Measurements from ENCODE around the gene MARCHF9.

Gene MARCHF9

DNA sequence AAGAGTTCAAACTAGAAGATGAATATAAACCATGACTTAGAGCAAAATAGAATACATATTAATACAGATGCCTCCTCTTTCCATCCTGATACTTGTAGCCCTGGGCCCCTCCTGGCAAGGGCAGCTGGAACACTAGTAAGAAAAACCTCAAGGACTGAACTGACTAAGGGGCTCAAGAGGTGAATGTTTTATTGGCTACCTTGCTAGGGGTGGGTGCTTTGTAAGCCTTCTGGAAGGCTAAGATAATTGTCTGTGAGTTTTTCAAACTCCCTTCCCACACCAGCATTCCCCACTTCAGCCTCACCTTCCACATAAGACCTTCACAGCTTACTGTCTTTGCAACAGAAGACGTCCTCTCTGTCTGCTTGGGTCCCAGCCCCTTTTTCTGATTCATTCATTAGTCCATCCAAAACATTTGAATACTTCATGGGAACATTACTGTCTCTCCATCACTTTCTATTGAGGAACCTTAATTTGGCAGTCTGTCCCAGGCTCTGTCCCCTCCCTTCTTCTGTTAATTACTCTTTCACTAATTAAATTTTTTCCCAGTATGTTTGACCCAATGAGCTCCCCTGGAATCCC lies 1.1 kb upstream of the MARCHF9 start:
- no peak for DNase-seq (ENCODE audit: low read depth in 3 of 3)

DNA sequence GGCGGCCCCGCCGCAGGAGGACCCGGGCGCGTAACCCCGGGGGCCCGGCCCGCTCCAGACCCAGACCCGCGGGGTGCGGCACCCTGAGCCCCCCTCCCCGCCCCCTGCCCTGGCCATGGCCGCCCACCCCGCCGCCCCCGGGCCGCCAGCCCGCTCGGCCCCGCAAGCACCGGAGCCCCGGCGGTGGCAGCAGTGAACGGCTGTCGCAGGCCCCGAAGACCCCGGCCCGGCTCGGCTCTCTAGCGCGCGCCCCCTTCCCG lies 221 bp downstream of the MARCHF9 start:
- DNase-seq (ENCODE audit: low read depth in 3 of 3), result no peak

DNA sequence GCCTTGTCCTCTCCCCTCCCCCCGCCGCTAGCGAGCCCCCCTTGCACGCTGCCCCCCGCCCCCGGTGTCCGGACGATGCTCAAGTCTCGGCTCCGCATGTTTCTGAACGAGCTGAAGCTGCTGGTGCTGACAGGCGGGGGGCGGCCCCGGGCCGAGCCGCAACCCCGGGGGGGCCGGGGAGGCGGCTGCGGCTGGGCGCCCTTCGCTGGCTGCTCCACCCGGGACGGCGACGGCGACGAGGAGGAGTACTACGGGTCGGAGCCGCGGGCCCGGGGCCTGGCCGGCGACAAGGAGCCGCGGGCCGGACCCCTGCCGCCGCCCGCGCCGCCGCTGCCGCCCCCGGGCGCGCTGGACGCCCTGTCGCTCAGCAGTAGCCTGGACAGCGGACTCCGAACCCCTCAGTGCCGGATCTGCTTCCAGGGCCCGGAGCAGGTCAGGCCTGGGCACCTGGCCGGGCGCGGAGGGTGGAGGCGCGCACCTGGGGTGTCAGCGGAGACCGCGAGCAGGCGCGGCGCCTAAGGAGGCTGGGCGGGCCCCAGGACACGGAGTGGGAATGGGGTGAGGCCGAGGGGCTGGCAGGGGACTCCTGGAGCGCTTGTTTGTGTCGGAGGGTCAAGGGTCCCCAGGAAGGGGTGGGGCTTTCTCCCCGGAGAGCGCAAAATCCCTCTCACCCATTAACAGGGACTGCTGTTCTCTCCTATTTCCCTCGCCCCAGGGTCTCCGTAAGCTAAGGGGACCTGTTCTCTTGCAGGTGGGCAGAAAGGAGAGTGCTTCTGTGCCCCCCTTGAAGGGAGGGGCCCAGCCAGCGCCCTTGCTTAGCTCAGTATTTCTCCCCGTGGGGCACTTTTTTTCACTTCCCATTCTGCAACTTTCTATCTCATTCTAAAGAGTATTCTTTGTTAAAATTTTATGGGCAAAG lies 810 bp downstream of the MARCHF9 start:
- no peak for DNase-seq (ENCODE audit: low read depth in 3 of 3)

DNA sequence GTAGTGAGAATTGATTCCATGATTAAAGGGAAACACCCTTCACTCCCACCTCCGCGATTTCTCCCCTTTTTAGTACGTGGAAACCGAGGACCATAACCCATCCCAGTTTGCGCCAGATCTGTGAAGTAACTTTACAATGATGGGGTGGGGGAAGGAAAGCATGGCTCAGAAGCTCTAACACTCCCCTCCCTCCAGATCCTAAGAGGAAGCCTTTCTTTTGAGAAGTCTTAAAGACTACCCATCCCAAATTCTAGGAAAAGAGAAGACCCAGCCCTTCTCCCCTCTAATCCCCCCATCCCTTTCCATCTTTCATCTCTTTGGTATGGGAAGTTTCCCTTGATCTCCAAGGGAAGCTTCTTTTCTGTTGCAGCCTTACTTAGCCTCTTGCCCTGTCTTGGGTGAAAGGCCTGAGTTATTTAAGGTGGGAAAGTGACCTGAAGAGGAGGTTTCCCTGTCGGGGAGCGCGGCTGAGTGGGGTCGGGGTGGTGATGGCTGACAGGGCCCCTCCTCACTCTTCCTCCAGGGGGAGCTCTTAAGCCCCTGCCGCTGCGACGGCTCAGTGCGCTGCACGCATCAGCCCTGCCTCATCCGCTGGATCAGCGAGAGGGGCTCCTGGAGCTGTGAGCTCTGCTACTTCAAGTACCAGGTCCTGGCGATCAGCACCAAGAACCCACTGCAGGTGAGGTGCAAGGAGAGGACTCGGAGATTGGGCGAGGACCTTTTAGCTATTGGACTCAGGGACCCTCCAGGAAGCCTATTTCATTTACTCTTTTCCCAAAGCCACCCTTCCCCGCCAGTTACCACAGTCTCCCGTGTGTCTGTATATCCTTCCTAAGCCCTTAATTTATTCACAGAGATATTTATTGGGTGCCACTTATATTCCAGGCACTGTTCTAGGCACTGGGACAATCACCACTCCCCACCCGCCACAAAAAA lies 1.8 kb downstream of the MARCHF9 start:
- peak in 1 of 3 experiments; percentile 73 for DNase-seq (ENCODE audit: low read depth in 3 of 3)

DNA sequence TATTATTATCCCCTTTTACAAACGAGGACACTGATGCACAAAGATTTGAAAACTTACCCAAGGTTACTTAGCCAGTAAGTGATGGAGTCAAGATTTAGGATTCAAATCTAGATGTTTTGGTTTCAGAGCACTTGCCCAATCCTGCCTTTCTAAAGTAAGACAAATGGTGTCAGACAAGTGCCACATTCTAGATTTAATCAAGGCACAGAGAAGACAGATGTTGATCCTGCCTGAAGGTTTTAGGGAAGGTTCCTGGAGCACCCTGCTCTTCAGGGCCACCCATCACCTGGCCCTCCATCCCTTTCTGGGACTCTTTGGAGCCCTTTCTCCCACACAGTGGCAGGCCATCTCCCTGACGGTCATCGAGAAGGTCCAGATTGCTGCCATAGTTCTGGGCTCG lies 2.9 kb downstream of the MARCHF9 start:
- no peak for DNase-seq (ENCODE audit: low read depth in 3 of 3)

DNA sequence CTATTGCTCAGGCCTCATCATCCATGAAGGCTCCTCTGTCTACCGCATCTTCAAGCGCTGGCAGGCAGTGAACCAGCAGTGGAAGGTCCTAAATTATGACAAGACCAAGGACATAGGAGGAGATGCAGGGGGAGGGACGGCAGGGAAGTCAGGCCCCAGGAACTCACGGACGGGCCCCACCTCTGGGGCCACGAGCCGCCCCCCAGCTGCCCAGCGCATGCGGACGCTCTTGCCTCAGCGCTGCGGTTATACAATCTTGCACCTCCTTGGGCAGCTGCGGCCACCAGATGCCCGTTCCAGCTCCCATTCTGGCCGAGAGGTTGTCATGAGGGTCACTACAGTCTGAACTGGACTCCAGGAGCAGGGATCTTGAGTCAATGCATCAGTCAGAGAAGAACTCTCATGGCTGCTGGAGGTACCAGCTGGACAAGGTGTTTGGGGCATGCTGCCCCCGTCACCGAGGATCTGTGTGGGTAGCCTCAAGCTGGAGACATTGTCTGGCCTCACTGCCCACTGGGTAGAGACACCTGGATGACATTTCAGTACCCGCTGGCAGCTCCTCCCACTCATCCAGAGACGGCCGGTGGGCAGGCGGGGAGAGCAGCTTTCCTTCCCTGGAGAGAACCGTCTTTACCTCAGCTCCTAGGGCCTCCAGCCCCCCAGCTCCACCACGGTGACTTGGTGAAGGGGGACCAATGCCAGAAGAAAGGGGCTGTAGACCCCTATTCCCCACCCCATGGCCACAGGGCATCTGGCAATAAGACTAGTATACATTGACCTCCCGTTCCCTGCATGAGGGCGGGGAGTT lies 3.9 kb downstream of the MARCHF9 start:
- no peak for DNase-seq (ENCODE audit: low read depth in 3 of 3)

DNA sequence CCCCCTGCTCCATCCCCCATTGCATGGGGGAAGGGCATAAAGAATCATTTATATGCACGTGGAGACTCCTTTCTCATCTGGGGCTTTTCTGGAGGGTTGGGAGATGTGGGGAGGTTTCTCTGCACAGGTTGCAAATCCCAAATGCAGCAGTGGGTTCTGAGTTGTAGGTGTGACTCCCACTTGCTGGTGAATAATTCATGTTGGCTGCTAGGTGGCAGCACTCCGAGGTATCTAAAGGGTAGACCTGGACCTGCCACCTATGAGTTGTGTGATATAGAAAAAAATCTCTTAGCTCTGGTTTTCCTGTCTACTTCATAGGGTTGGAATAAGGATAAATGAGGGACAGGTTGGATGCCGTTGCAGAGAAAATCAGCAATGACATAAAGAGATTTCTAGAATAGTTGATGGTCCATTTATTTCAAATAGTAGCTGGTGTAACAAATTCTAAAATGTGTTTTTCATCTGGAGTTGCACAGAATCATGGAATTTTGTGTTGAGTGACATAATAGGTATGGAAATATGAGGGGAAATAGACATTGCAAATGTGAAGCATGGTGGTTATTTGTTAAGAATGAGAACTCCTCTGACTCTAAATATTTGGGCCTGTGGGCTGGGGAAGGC lies 4.6 kb downstream of the MARCHF9 start:
- DNase-seq (ENCODE audit: low read depth in 3 of 3), result no peak

DNA sequence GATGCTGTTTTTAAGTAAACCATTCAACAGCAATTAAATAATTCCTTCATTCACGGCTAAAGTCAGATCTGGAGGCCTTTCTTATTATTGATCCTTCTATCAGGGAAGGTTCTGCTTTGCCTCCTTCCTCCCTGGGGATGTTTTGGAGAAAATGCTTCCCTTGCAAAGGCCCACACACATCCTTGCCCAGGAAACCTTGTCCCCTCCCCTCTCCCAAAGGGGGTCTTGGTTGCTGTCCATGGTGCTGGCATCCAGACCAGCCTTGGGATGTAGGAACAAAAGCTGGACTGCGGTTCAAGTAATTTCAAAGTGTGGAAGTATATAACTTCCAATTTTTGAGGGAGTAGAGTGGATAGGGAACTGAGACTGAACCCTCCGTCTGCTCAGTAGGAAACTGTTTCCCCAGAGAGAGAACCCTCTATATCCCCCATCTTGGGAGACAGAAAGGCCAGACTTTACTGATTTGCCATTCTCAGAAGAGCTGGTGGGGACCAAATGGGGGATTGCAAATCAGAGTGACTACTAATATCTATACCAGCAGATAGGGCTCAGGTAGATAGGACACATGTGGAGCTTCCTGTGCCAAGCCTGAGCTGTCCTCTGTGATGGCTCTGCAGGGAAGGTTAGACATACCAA lies 5.6 kb downstream of the MARCHF9 start:
- no peak for DNase-seq (ENCODE audit: low read depth in 3 of 3)

DNA sequence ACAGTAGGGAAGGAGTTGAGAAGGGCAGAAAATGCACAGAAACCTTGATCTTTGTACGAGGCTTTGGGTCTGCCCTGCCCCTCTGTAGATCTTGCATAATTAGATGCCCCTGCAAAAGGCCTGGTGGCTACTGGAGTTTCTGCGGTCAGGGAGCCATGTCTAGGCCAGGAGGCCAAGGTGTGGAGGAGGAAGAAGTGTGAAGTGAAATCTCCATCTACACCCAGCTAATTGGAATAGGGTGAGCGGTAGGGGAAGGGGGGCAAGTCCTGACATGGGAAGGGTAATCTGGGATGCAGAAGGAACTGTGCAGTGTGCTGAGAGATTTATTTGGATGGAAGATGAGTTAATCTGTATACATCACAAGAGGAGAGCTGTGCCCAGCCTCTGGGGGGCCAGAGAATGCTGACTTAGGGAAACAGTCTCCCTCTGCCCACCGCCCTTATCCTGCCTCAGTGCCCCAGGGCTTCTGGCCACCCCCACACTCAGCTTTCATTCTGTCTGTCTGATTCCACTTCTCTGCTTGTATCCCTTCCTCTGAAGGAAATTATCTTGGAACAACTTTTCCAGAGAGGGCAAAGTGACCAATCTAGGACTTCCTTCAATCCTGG lies 6.6 kb downstream of the MARCHF9 start:
- DNase-seq (ENCODE audit: low read depth in 3 of 3), result no peak

DNA sequence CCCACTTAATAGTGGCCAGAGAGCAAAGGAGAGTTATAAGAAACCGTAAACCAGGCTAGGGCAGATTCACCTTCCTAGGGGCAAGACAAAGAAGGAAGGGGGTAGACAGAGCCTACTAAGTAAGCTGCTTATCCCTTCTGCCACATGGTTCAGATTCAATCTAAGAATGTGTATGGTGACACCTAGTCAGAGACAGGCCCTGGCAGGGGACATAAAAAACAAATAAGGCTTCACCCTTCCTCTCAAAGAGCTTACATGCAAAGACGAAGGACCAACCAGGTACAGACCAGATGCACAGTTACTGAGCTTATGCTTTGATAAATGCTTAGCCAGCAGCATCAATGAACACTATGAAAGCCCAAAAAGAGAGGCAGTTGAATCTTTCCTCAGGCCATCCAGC lies 7.6 kb downstream of the MARCHF9 start:
- no peak for DNase-seq (ENCODE audit: low read depth in 3 of 3)

DNA sequence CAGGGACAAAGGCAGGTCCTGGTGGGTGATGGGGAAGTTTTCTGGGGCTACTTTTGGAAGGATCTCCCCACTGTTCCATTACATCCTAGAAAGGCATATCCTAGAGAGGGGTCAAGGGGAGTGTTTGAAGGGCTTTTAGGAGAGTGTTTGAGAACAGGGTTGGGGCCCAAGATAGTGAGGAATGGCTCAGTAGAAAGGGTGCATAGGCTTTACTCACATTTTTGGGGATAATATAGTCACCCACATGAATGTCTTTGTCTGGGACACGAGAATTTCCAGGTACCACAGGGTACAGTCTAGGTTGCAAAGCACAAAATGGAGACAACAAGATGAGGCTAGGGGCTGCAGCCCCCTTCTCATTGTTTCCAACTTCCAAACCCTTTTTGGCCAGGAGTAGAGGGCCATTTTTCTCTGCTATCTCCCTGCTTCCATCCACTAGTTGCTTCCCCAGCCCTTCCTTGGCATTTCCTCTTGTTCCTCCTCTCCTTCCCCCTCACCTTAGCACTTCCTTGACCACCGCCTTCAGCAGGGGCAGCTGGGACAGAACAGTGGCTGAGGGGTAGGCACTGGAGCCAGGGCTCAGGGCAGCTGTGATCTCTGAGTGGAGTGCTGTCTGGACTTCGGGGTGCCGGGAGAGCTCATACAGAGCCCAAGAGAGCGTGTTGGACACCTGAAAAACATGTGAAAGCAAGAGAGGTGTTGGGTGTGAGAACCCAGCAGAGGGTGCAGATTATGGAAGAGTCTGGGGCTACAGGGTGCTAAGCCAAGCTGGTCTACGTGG lies 9.2 kb downstream of the MARCHF9 start:
- DNase-seq (ENCODE audit: low read depth in 3 of 3), result no peak

DNA sequence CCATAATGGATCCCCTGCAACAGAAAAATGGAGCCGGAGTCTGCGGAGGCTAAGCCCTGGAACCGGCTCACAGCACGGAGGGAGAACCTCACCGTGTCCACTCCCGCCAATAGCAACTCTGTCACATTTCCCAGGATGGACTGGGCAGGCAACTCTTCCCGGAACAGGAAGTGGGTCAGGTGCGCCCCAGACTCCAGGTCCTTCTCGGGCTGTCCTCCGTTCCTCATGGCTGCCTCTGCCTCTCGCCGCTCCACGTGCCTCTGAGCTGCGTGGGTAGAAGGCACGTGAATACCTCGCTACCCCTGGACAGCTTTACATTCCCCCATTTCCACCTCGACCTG lies 9.7 kb downstream of the MARCHF9 start:
- DNase-seq (ENCODE audit: low read depth in 3 of 3), result no peak

DNA sequence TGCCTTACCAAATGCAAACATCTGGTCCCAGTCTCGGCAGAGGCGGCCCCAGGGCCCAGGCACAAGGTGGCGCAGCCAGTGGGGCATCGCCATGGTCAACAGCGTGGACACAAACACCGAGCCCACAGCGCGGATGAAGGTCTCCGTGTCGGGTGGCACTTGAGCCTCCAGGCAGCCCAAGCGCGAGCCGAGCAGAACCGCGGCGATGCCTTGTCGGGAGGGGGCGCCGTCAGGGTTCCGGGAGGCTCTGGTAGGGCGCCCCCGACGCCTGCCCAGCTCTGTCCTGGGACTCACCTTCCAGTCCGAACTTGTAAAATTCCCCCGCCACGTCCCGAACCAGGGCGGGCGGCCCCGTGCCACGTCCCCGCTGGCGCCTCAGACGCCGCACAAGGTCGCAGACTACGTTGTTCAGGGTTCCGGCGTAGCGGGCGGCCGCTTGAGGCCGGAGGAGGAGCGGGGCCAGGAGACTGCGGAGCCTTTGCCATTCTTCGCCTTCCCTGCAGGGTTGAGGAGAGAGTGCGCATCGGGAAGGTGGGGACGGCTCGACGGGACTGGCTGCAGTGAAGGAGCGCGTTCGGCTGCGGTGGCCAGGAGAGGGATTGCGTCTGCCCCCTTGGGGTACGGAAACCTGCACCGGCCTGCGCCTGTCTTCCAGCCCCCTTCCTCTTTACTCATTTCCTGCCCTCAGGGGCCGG lies 10.2 kb downstream of the MARCHF9 start:
- peak in 1 of 3 experiments; percentile 68 for DNase-seq (ENCODE audit: low read depth in 3 of 3)

DNA sequence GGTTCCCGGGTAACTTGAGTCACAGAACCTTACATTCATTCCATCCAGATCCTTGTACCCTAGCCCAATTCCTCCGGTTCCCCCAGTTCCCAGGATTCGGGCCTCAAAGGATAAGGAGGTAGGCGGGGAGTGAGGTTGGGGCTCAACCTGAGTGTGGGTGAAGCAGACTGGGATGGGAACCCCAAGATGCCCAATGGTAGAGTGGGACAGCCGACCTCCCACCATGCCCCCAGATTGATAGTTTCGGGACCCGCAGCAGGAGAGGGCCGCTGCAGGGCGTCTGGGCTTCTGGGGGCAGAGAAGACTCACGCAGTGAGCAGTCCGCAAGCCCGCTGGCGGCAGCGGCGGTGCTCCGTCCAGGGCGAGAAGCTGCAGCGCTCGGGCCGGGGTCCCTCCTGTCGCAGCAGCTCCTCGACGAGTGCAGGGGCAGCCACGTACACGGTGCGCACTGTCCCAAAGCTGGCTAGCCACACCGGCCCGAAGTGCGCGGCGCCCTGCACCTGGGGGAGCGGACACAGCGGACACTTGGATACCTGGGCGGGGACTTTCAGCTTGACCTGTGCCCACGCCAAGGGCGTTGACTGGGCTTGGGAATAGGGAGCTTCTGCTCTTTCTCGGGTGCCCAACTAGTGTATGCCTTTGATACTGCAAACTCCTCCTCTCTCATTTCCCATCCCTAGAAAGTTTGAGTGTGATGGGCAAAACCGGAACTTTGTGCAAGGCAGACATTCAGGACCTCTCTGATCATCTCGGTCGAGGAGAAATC lies 11.0 kb downstream of the MARCHF9 start:
- no peak for DNase-seq (ENCODE audit: low read depth in 3 of 3)

DNA sequence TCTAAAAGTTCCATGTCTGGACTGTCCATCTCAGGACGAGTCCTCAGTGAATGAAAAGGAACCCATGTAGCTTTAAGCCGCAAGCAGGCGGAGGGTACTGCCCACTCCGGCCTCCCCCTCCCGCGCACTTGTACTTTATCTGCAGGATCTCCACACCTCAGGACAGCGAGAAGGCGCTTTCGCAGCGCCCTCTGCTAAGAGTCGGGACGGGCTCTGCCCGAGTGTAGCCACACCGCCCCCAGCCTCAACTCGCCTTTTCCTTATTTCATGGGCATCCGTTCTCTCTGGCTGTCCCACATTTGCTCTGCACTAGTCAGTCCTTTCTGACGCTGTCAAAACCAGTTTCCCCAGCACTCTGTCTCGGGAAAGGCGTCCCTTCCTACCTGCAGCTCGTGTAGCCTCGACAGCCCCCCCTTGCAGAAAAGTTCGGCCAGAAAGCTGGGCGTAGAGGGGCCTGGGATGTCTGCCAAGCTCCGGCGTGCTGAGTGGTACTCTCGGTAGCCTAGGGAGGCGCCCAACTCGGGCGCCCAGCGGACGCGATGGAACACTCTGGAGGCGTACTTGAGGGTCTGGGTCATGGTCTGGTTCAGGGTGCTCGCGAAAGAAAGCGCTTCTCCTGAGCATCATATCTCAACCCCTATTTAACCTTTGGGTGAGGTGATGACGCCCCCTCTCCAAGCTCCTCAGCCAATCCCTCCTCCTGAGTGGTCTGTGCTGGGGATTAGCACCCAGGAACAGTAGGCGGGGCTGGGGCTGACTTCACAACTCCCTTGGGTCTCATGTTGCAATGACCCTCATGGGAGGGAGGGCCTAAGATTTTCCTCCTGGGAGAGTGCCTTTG lies 11.8 kb downstream of the MARCHF9 start, which contains the start of gene CYP27B1:
CYP27B1 (minus strand) TSS at position 615 of the 841 bp plus-strand sequence; CDS start at position 578, 37 bp downstream.
- no peak for DNase-seq (ENCODE audit: low read depth in 3 of 3)

DNA sequence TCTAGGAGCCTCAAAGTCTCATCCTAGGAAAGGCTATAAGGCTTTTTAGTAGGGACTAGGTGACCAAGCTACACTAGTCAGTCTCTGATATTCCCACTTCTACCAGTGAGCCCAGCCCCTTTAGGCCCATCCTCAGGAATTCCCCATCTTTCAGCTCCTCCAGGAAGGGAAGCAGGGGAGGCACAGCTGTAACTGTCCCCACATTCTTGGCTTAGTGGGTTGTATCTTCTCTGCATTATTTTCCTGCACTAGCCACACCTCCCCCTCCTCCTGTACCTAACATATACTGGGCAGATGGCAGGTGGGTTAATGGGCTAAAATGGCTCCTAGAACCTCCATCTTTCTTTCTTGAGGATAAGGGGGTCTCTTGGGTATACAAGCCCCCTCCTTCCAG lies 12.4 kb downstream of the MARCHF9 start:
- no peak for DNase-seq (ENCODE audit: low read depth in 3 of 3)

DNA sequence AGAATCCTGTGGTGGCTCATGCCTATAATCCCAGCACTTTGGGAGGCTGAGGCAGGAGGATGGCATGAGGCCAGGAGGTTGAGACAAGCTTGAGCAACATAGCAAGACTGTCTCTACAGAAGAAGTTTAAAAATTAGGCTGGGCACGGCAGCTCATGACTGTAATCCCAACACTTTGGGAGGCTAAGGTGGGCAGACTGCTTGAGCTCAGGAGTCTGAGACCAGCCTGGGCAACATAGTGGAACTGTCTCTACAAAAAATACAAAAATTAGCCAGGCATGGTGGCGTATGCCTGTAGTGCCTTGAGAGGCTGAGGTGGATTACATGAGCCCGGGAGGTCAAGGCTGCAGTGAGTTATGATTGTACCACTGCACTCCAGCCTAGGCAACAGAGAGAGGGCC lies 13.0 kb downstream of the MARCHF9 start:
- no peak for DNase-seq (ENCODE audit: low read depth in 3 of 3)
